ENCODE results near the gene TTC28.

The TTC28 gene

GRCh38 chr22:28128827-28129226, 550.8 kb downstream of the TTC28 start:
- TF ChIP-seq ZNF23 (tag by site-specific recombination; IDR thresholded peaks at IDR 0.05; ENCODE audit: borderline replicate concordance) (no peak), ZNF549 (tag by site-specific recombination; IDR thresholded peaks at IDR 0.05) (no peak), ZNF280D (tag by site-specific recombination; IDR thresholded peaks at IDR 0.05) (no peak), SP2 (tag by site-specific recombination; IDR thresholded peaks at IDR 0.05) (no peak), ZNF223 (tag by site-specific recombination; IDR thresholded peaks at IDR 0.05) (no peak), ZNF621 (tag by site-specific recombination; IDR thresholded peaks at IDR 0.05) (no peak), HOXC10 (CRISPR knock-in tag; IDR thresholded peaks at IDR 0.05) (no peak), ZSCAN4 (tag by site-specific recombination; IDR thresholded peaks at IDR 0.05) (no peak), KLF16 (tag by site-specific recombination; IDR thresholded peaks at IDR 0.05) (no peak), ZNF169 (tag by site-specific recombination; IDR thresholded peaks at IDR 0.05) (no peak)
- Histone ChIP-seq H3K36me3 (ENCODE audit: control insufficient read depth in 2 of 2, insufficient read depth in 1 of 2, low read length in 2 of 2) (no peaks in the 10 kb centered on the region), H3K27ac (ENCODE audit: extremely low read depth, low read depth, low read length) (no peak overlapping the region), H3K4me3 (ENCODE audit: low read depth, low read length) (no peak overlapping the region), H3K9me3 (ENCODE audit: control insufficient read depth, insufficient read depth, low read depth, low read length) (no peaks in the 10 kb centered on the region), H3K4me1 (ENCODE audit: control insufficient read depth, insufficient read depth, low read length) (no peaks in the 10 kb centered on the region; the same call in 1 of the 2 replicates)
- POLR2A ChIA-PET, result no interaction called here
- CTCF ChIA-PET, result no interaction called here

- no peak overlapping the region for H3K27ac ChIP-seq (ENCODE audit: extremely low read depth, low read depth, low read length)
- ChIA-PET CTCF (interaction anchor here (0.9 to 1.2 kb wide), 2 partner anchors 14 to 315 kb away, joined by 3 read pairs; no protein-coding TSS in a partner anchor), POLR2A (no interaction called here)
- TF ChIP-seq ZNF561 (tag by site-specific recombination; IDR thresholded peaks at IDR 0.05; ENCODE audit: borderline replicate concordance) (no peak), ZNF596 (tag by site-specific recombination; IDR thresholded peaks at IDR 0.05) (no peak), BCL6B (tag by site-specific recombination; IDR thresholded peaks at IDR 0.05) (no peak), TSHZ1 (tag by site-specific recombination; IDR thresholded peaks at IDR 0.05; ENCODE audit: borderline replicate concordance) (no peak), ZFP37 (tag by site-specific recombination; IDR thresholded peaks at IDR 0.05) (no peak)
- no peaks in the 10 kb centered on the region for H3K9me3 ChIP-seq (ENCODE audit: control insufficient read depth, insufficient read depth, low read depth, low read length)
- H3K4me1 ChIP-seq (ENCODE audit: control insufficient read depth, insufficient read depth, low read length), result peaks cover 3% of the 10 kb centered on the region
- no peak overlapping the region for H3K4me3 ChIP-seq (ENCODE audit: low read depth, low read length)
- H3K36me3 ChIP-seq (ENCODE audit: control insufficient read depth in 2 of 2, insufficient read depth in 1 of 2, low read length in 2 of 2), result no peaks in the 10 kb centered on the region
Measured at GRCh38 chr22:28125799-28126198, 553.8 kb downstream of the TTC28 start.

Data from HEK293 (cell line).